Liver (tissue), 9 donors: Measurements from ENCODE around the gene TMEM82. TPM values are rescaled to one million over a fixed set of nuclear protein-coding genes. Genes with fewer than 3 reads are reported as not detected.

Experiments
- DNase-seq: peaks from one replicate; pipeline ENCODE4 v3.0.0-alpha.2; 2017; ENCODE audit warnings: low spot score
- H3K27ac ChIP-seq, 2 donors: one replicate each; pipeline ENCODE4 v1.7.0; 2013; ENCODE audit warnings: inconsistent platforms in 2 of 2, low read length in 2 of 2, control low read depth in 1 of 2, low read depth in 1 of 2, mild to moderate bottlenecking in 1 of 2
- H3K27me3 ChIP-seq, 4 donors: one replicate each; pipeline versions ENCODE4 v1.6.1 to v1.7.0; 2013; ENCODE audit warnings: low read length in 3 of 4, inconsistent platforms in 1 of 4, mild to moderate bottlenecking in 1 of 4, moderate library complexity in 1 of 4; ENCODE audit not compliant: control insufficient read depth in 4 of 4, insufficient read depth in 4 of 4
- H3K36me3 ChIP-seq, 4 donors: one replicate each; pipeline versions ENCODE4 v1.6.1 to v1.7.0; 2013; ENCODE audit warnings: low read length in 3 of 4, mild to moderate bottlenecking in 3 of 4, low read depth in 1 of 4, moderate library complexity in 1 of 4; ENCODE audit not compliant: control insufficient read depth in 4 of 4, insufficient read depth in 3 of 4
- H3K4me1 ChIP-seq, 4 donors: one replicate each; pipeline versions ENCODE4 v1.6.1 to v1.7.0; 2013; ENCODE audit warnings: low read length in 3 of 4, mild to moderate bottlenecking in 3 of 4, moderate library complexity in 1 of 4; ENCODE audit not compliant: control insufficient read depth in 4 of 4, insufficient read depth in 4 of 4
- H3K4me3 ChIP-seq, 3 donors: one replicate each; pipeline versions ENCODE4 v1.6.1 to v1.7.0; 2013; ENCODE audit warnings: low read length in 3 of 3, control low read depth in 1 of 3, low read depth in 1 of 3, mild to moderate bottlenecking in 1 of 3
- H3K9ac ChIP-seq, 2 donors: one replicate each; pipeline ENCODE4 v1.7.0; 2013; ENCODE audit warnings: low read length in 2 of 2, mild to moderate bottlenecking in 2 of 2, moderate library complexity in 2 of 2, control low read depth in 1 of 2, low read depth in 1 of 2
- H3K9me3 ChIP-seq, 4 donors: one replicate each; pipeline versions ENCODE4 v1.6.1 to v1.7.0; 2013; ENCODE audit warnings: low read length in 3 of 4; ENCODE audit not compliant: control insufficient read depth in 4 of 4
- EGR1 ChIP-seq, 2 donors: IDR thresholded peaks; 2 replicates each; pipeline ENCODE4 v1.6.1; 2016 to 2018; ENCODE audit warnings: antibody characterized with exemption in 2 of 2, low read depth in 2 of 2
- FOXA2 ChIP-seq: IDR thresholded peaks from 2 replicates; pipeline ENCODE4 v1.6.1; 2016; ENCODE audit warnings: antibody characterized with exemption
- GABPA ChIP-seq, 2 donors: IDR thresholded peaks in 1 of 2; conservative IDR thresholded peaks in 1 of 2; 2 replicates each; pipeline ENCODE4 v1.6.1; 2016; ENCODE audit warnings: antibody characterized with exemption in 2 of 2, mild to moderate bottlenecking in 1 of 2, moderate library complexity in 1 of 2
- HNF4G ChIP-seq: IDR thresholded peaks from 2 replicates; pipeline ENCODE4 v1.6.1; 2016; ENCODE audit warnings: antibody characterized with exemption
- RAD21 ChIP-seq, 2 donors: IDR thresholded peaks; 2 replicates each; pipeline ENCODE4 v1.6.1; 2016; ENCODE audit warnings: antibody characterized with exemption in 2 of 2, mild to moderate bottlenecking in 2 of 2
- RXRA ChIP-seq, 2 donors: IDR thresholded peaks; 2 replicates each; pipeline ENCODE4 v1.6.1; 2017 to 2018; ENCODE audit warnings: antibody characterized with exemption in 2 of 2, mild to moderate bottlenecking in 1 of 2
- SP1 ChIP-seq: IDR thresholded peaks from 2 replicates; pipeline ENCODE4 v1.6.1; 2018; ENCODE audit warnings: antibody characterized with exemption, mild to moderate bottlenecking
- YY1 ChIP-seq: IDR thresholded peaks from 2 replicates; pipeline ENCODE4 v1.6.1; 2016; ENCODE audit warnings: antibody characterized with exemption, mild to moderate bottlenecking
- WGBS: extraction: QIAGEN DNeasy Blood & Tissue Kit; methylation state at CpG from one replicate; pipeline ENCODE4 v1.1.7; 2013; 5-methylcytosine and 5-hydroxymethylcytosine counted together
- polyA plus RNA-seq, 2 donors: library from polyadenylated mRNA; stranded (reverse) in 1 of 2; unstranded in 1 of 2; fragments of 200-250 nt in 1 of 2; fragments of >200 nt in 1 of 2; fragmentation: Nextera tagmentation in 1 of 2; extraction: Ambion mirVana in 1 of 2; gene quantifications; one replicate each; pipeline versions ENCODE4 v1.2.1 to v1.2.3, GENCODE V29; 2013 to 2015
- total RNA-seq, 2 donors: library from RNA; depleted of rRNA; stranded (reverse); fragments of >200 nt; gene quantifications; one replicate each; pipeline ENCODE4 v1.2.3, GENCODE V29; 2014
- TF ChIP-seq, protein P1 (sequence below): fragments of 150-350 bp; IDR thresholded peaks from 2 replicates; pipeline ENCODE4 v1.5.1; 2017; ENCODE audit warnings: improper control_type of control experiment, low read depth, low read length; ENCODE audit not compliant: missing input control
- donor health status: healthy.
- donor health status: healthy.
- donor health status: healthy.
- donor health status: healthy.
- donor health status: healthy.

TMEM82 gene
- total and polyA plus RNA-seq, 4 donors: 5.6 to 26.3 (median 13.4) TPM

- peaks cover 4 to 34% (median 16%) of the 10 kb centered on the region in 4 donors for H3K36me3 ChIP-seq
- no peaks in the 10 kb centered on the region for H3K27me3 ChIP-seq
- WGBS: 96% methylated on average over 4 of the region's 4 CpGs
- DNase-seq: no peak
- H3K4me1 ChIP-seq: peaks cover 0 to 16% (median 12%) of the 10 kb centered on the region in 4 donors
- H3K4me3 ChIP-seq: no peak overlapping the region
- no peaks in the 10 kb centered on the region for H3K9me3 ChIP-seq
- no peak for TF ChIP-seq HNF4G
- TF ChIP-seq, protein P1, sequence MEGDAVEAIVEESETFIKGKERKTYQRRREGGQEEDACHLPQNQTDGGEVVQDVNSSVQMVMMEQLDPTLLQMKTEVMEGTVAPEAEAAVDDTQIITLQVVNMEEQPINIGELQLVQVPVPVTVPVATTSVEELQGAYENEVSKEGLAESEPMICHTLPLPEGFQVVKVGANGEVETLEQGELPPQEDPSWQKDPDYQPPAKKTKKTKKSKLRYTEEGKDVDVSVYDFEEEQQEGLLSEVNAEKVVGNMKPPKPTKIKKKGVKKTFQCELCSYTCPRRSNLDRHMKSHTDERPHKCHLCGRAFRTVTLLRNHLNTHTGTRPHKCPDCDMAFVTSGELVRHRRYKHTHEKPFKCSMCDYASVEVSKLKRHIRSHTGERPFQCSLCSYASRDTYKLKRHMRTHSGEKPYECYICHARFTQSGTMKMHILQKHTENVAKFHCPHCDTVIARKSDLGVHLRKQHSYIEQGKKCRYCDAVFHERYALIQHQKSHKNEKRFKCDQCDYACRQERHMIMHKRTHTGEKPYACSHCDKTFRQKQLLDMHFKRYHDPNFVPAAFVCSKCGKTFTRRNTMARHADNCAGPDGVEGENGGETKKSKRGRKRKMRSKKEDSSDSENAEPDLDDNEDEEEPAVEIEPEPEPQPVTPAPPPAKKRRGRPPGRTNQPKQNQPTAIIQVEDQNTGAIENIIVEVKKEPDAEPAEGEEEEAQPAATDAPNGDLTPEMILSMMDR: no peak
- no peak overlapping the region for H3K27ac ChIP-seq
- H3K9ac ChIP-seq: no peak overlapping the region
These were observed 19.9 kb upstream of the TMEM82 start for GRCh38 chr1:15722411-15722810.

DNA sequence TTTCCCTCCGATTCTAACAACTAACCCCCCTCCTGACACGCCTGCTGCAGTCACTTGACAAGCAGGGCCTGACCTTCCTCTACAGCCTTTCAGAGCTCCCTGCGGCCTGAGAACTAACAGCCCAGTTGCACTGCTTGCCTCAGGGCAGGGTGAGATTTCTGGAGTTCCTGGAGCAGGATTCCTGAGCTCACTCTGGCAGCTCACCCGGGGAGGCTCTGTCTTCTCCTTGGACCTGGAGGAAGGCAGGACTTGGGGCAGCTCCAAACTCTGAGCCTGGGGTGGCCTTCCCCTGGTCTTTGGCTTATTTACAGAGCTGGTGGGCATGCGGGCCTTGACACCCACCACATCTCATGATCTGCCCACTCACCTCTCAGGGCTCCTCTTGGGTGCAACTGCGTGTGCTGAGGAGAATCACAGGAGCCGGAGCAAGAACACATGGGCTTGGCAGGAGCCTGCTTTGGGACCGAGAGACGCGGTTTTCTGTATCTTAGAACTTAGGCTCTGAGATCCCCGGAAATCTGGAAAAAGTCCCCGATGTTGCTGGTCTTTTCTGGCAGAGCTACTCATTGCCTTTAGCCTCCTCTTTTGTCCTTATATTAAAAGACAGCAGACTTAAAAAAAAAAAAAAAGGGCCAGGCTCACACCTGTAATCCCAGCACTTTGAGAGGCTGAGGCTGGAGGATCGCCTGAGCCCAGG, 19.3 kb upstream of the TMEM82 start:
- 96% methylated on average over 13 of the region's 13 CpGs for WGBS
- peaks cover 4 to 40% (median 19%) of the 10 kb centered on the region in 4 donors for H3K36me3 ChIP-seq

DNA sequence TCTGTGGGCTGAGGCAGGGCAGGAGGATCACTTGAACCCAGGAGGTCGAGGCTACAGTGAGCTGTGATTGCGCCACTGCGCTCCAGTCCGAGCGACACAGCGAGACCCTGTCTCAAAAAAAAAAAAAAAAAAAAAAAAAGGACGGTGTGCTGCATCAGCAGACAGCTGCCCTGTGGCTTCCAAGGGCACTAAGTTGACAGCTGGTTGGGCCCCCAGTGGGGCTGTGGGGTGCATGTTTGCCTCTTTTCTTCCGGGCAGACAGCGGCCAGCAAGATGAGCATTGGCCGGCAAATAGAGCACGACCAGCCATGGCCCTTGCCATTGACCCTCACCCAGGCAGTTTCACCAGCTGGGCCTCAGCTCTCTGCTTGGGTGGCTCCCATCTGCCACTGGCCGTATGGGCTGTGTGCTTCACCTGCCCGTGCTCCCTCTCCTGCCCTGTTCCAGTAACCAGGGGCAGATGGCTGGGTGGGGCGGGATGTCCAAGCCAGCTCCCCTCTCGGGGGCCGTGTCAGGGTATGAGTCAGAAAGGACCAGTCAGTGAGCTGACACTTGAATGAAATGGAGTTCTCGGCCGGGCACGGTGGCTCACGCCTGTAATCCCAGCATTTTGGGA, 18.6 kb upstream of the TMEM82 start:
- peaks cover 7 to 48% (median 22%) of the 10 kb centered on the region in 4 donors for H3K36me3 ChIP-seq
- no peak for DNase-seq
- no peak overlapping the region for H3K4me3 ChIP-seq
- no peak for TF ChIP-seq GABPA (IDR thresholded peaks at IDR 0.05 in 1 of 2, conservative IDR thresholded peaks at IDR 0.05 in 1 of 2)
- H3K27me3 ChIP-seq: no peaks in the 10 kb centered on the region
- no peak overlapping the region for H3K9ac ChIP-seq
- H3K9me3 ChIP-seq: no peaks in the 10 kb centered on the region
- 96% methylated on average over 20 of the region's 20 CpGs for WGBS
- H3K4me1 ChIP-seq: peaks cover 0 to 5% (median 2%) of the 10 kb centered on the region in 4 donors
- H3K27ac ChIP-seq: no peak overlapping the region

More for the DNA sequence above, 19.3 kb upstream of the TMEM82 start:
- no peak for DNase-seq
- no peak overlapping the region for H3K4me3 ChIP-seq
- peaks cover 0 to 10% (median 8%) of the 10 kb centered on the region in 4 donors for H3K4me1 ChIP-seq
- no peak for TF ChIP-seq FOXA2
- TF ChIP-seq EGR1 (IDR thresholded peaks at IDR 0.05; ENCODE audit: low read depth in 2 of 2): no peak
- no peak for TF ChIP-seq SP1
- no peak for TF ChIP-seq YY1
- no peak for TF ChIP-seq RXRA (IDR thresholded peaks at IDR 0.05)
- no peak for TF ChIP-seq RAD21 (IDR thresholded peaks at IDR 0.05)
- no peak overlapping the region for H3K27ac ChIP-seq
- H3K9ac ChIP-seq: no peak overlapping the region
- H3K9me3 ChIP-seq: no peaks in the 10 kb centered on the region
- H3K27me3 ChIP-seq: no peaks in the 10 kb centered on the region
